ENCODE results near the gene RHNO1. TPM values are rescaled to one million over a fixed set of nuclear protein-coding genes. Genes with fewer than 3 reads are reported as not detected.

Gene RHNO1
- total RNA-seq, 3 donors from 2014 or later (not counting 1 experiment from before 2014, with no cell fraction given): 9.2 to 13.6 (median 9.4) TPM

DNA sequence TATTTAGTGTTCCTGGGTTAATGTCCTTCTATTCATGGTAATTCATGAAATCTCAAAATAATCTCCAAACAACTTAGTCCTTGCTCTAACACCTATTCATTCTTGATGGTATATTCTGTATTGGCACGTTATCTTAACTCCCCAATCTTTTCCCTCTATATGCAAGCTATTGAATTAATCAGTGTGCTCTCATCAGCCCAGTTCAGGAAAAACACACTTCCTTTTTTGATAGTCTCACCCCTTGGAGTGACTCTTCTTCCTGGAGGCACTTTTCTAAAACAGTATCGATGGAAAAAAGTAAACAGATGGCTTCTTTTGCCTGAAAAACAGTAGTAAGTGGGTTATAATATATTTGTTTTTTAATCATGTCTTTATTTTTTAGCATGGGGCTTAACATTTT, 42.2 kb downstream of the RHNO1 start:
- Mint-ChIP-seq H3K4me1 (no peaks in the 10 kb centered on the region), H3K27me3 (ENCODE audit: low read depth in 2 of 2) (no peaks in the 10 kb centered on the region), H3K4me3 (no peak overlapping the region), H3K27ac (no peak overlapping the region), H3K36me3 (no peaks in the 10 kb centered on the region), H3K9me3 (no peaks in the 10 kb centered on the region)
- TF ChIP-seq, protein P1, sequence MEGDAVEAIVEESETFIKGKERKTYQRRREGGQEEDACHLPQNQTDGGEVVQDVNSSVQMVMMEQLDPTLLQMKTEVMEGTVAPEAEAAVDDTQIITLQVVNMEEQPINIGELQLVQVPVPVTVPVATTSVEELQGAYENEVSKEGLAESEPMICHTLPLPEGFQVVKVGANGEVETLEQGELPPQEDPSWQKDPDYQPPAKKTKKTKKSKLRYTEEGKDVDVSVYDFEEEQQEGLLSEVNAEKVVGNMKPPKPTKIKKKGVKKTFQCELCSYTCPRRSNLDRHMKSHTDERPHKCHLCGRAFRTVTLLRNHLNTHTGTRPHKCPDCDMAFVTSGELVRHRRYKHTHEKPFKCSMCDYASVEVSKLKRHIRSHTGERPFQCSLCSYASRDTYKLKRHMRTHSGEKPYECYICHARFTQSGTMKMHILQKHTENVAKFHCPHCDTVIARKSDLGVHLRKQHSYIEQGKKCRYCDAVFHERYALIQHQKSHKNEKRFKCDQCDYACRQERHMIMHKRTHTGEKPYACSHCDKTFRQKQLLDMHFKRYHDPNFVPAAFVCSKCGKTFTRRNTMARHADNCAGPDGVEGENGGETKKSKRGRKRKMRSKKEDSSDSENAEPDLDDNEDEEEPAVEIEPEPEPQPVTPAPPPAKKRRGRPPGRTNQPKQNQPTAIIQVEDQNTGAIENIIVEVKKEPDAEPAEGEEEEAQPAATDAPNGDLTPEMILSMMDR (IDR thresholded peaks at IDR 0.05): no peak
- Histone ChIP-seq H3K36me3 (ENCODE audit: control insufficient read depth, insufficient read depth, low read length) (peaks cover 7% of the 10 kb centered on the region), H3K4me1 (ENCODE audit: control insufficient read depth, insufficient read depth, low read length) (no peaks in the 10 kb centered on the region), H3K9me3 (ENCODE audit: control insufficient read depth, insufficient read depth, low read length) (no peaks in the 10 kb centered on the region), H3K27me3 (ENCODE audit: control insufficient read depth, insufficient read depth, low read length) (no peaks in the 10 kb centered on the region), H3K4me3 (ENCODE audit: low read length) (no peak overlapping the region), H3K27ac (ENCODE audit: low read length) (no peak overlapping the region)
- DNase-seq (no peak), ATAC-seq (no peak)
- 82% methylated on average over 2 of the region's 2 CpGs for WGBS (ENCODE audit: insufficient coverage)
- intact Hi-C loops (cut with micrococcal nuclease): no loop called here

DNA sequence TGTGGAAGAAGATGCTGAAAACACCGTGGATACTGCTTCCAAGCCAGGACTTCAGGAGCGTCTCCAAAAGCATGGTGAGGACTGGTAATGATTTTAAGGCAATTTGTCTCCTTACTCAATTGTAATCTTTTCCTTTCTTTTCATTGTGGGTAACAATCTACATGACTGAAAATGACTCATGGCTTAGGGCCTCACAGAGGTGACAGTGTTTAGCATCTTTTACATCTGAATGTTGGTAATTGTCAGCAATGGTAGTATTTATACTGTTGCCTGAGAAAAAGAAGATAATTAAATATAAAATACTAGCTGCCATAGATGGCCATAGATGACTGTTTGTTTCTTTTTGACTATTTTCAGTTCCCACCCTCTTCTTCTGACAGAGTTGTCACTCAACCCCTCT, 45.3 kb downstream of the RHNO1 start:
- Histone ChIP-seq H3K9me3 (ENCODE audit: control insufficient read depth, insufficient read depth, low read length) (no peaks in the 10 kb centered on the region), H3K27me3 (ENCODE audit: control insufficient read depth, insufficient read depth, low read length) (no peaks in the 10 kb centered on the region), H3K4me1 (ENCODE audit: control insufficient read depth, insufficient read depth, low read length) (no peaks in the 10 kb centered on the region), H3K27ac (ENCODE audit: low read length) (no peak overlapping the region), H3K4me3 (ENCODE audit: low read length) (no peak overlapping the region), H3K36me3 (ENCODE audit: control insufficient read depth, insufficient read depth, low read length) (peaks cover 7% of the 10 kb centered on the region)
- WGBS (ENCODE audit: insufficient coverage): 100% methylated on average over 1 of the region's 2 CpGs
- Mint-ChIP-seq H3K4me1 (no peaks in the 10 kb centered on the region), H3K27ac (no peak overlapping the region), H3K36me3 (no peaks in the 10 kb centered on the region), H3K9me3 (no peaks in the 10 kb centered on the region), H3K27me3 (ENCODE audit: low read depth in 2 of 2) (no peaks in the 10 kb centered on the region), H3K4me3 (no peak overlapping the region)
- TF ChIP-seq, protein P1 (IDR thresholded peaks at IDR 0.05): no peak
- no peak for DNase-seq
- intact Hi-C loops (cut with micrococcal nuclease): no loop called here
- no peak for ATAC-seq

DNA sequence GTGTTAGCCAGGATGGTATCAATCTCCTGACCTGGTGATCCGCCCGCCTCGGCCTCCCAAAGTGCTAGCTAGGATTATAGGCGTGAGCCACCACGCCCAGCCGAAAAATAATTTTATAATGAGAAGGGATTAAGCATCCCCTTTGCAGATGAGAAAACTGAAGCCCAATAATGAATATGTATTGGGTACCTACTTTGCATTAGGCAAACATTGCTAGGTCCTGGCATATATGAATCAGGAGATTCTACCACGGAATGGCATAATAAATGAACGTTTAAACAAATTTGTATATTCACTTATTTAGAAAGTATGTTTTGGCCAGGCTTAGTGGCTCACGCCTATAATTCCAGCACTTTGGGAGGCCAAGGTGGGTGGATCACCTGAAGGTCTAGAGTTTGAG, 46.0 kb downstream of the RHNO1 start:
- no peak for ATAC-seq
- Mint-ChIP-seq H3K27ac (no peak overlapping the region), H3K4me1 (no peaks in the 10 kb centered on the region), H3K27me3 (ENCODE audit: low read depth in 2 of 2) (no peaks in the 10 kb centered on the region), H3K36me3 (no peaks in the 10 kb centered on the region), H3K9me3 (no peaks in the 10 kb centered on the region), H3K4me3 (no peak overlapping the region)
- intact Hi-C loops (cut with micrococcal nuclease): no loop called here
- H3K27me3 ChIP-seq (ENCODE audit: control insufficient read depth, insufficient read depth, low read length): no peaks in the 10 kb centered on the region
- peaks cover 7% of the 10 kb centered on the region for H3K36me3 ChIP-seq (ENCODE audit: control insufficient read depth, insufficient read depth, low read length)
- no peak overlapping the region for H3K4me3 ChIP-seq (ENCODE audit: low read length)
- WGBS (ENCODE audit: insufficient coverage): 96% methylated on average over 9 of the region's 9 CpGs
- no peak for DNase-seq
- no peaks in the 10 kb centered on the region for H3K9me3 ChIP-seq (ENCODE audit: control insufficient read depth, insufficient read depth, low read length)
- H3K27ac ChIP-seq (ENCODE audit: low read length): no peak overlapping the region
- TF ChIP-seq, protein P1 (IDR thresholded peaks at IDR 0.05): no peak
- no peaks in the 10 kb centered on the region for H3K4me1 ChIP-seq (ENCODE audit: control insufficient read depth, insufficient read depth, low read length)

DNA sequence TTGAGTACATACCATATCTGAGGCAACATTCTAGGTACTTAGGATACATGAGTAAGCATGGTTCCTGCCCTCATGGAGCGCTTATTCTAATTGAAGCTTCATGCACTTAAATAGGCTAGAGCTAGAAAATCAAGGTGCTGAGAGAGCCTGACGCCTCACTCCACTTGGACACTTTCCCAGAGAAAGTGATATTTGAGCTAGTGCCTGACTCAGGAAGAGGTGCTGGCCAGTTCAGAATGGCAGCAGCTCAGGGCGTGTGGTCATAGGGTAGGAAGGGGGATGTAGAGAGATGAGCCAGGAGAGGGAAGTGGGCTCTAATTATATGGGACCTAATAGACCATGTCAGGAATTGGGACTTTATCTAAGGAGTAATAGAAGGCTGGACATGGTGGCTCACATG, 47.0 kb downstream of the RHNO1 start:
- H3K36me3 Mint-ChIP-seq: no peaks in the 10 kb centered on the region

More for the DNA sequence above, 47.0 kb downstream of the RHNO1 start:
- DNase-seq (no peak), ATAC-seq (no peak)
- no peak overlapping the region for H3K27ac Mint-ChIP-seq
- H3K27me3 Mint-ChIP-seq (ENCODE audit: low read depth in 2 of 2): no peaks in the 10 kb centered on the region
- Histone ChIP-seq H3K4me3 (ENCODE audit: low read length) (no peak overlapping the region), H3K27me3 (ENCODE audit: control insufficient read depth, insufficient read depth, low read length) (no peaks in the 10 kb centered on the region), H3K4me1 (ENCODE audit: control insufficient read depth, insufficient read depth, low read length) (no peaks in the 10 kb centered on the region), H3K9me3 (ENCODE audit: control insufficient read depth, insufficient read depth, low read length) (no peaks in the 10 kb centered on the region), H3K36me3 (ENCODE audit: control insufficient read depth, insufficient read depth, low read length) (peaks cover 7% of the 10 kb centered on the region), H3K27ac (ENCODE audit: low read length) (no peak overlapping the region)
- no peak overlapping the region for H3K4me3 Mint-ChIP-seq
- H3K4me1 Mint-ChIP-seq: no peaks in the 10 kb centered on the region
- TF ChIP-seq, protein P1 (IDR thresholded peaks at IDR 0.05): no peak
- intact Hi-C loops (cut with micrococcal nuclease): no loop called here
- WGBS (ENCODE audit: insufficient coverage): 99% methylated on average over 3 of the region's 3 CpGs
- no peaks in the 10 kb centered on the region for H3K9me3 Mint-ChIP-seq

All from natural killer cell (primary cell).